ENCODE results near the gene LMBR1L. TPM values are rescaled to one million over a fixed set of nuclear protein-coding genes. Genes with fewer than 3 reads are reported as not detected.

The LMBR1L gene
- total RNA-seq, 1 experiment from 2014 or later: 55.1 TPM

GRCh38 chr12:49091056-49091835 lies 19.4 kb downstream of the LMBR1L start:
- H3K27ac ChIP-seq (ENCODE audit: insufficient read length, low read depth, low read length): no peak overlapping the region
- peaks cover 18% of the 10 kb centered on the region for H3K23me2 ChIP-seq (ENCODE audit: insufficient read length, low read depth, low read length, poor library complexity, severe bottlenecking)
- H2AFZ ChIP-seq (ENCODE audit: low read length): no peak overlapping the region
- peak; percentile 47 for DNase-seq
- no peaks in the 10 kb centered on the region for H3K9me3 ChIP-seq (ENCODE audit: control insufficient read depth, low read depth, low read length)
- H3K27me3 ChIP-seq (ENCODE audit: insufficient read depth, low read length): peaks cover 72% of the 10 kb centered on the region
- TF ChIP-seq CTCF (conservative IDR thresholded peaks at IDR 0.05): no peak
- no peak overlapping the region for H2BK15ac ChIP-seq (ENCODE audit: low read depth, low read length)
- no peaks in the 10 kb centered on the region for H3K4me1 ChIP-seq (ENCODE audit: insufficient read depth, low read length)
- no peak overlapping the region for H3T11ph ChIP-seq (ENCODE audit: low read length)
- H3K14ac ChIP-seq (ENCODE audit: insufficient read depth, low read length): no peak overlapping the region
- Mint-ChIP-seq H3K4me3 (peak overlapping the region in 1 of 2 experiments; percentile 77; a peak in 3 of 5 replicates), H3K27me3 (ENCODE audit: low read depth) (peaks cover 97% of the 10 kb centered on the region), H3K4me1 (peaks cover 36 to 61% of the 10 kb centered on the region in 2 experiments), H3K27ac (no peak overlapping the region), H3K36me3 (ENCODE audit: insufficient read depth in 1 of 3, low read depth in 3 of 3) (peaks cover 0 to 2% (median 0%) of the 10 kb centered on the region in 3 experiments; a peak in 2 of 7 replicates), H3K9me3 (no peaks in the 10 kb centered on the region; a peak in 1 of 5 replicates)
- peak overlapping the region; percentile 37 for H3K18ac ChIP-seq (ENCODE audit: insufficient read length, low read depth, low read length)
- no peak overlapping the region for H2BK20ac ChIP-seq (ENCODE audit: low read depth, low read length, poor library complexity, severe bottlenecking)
- peaks cover 8% of the 10 kb centered on the region for H4K20me1 ChIP-seq (ENCODE audit: control insufficient read depth, insufficient read depth, insufficient read length)
- no peak overlapping the region for H4K8ac ChIP-seq (replicated peaks; ENCODE audit: insufficient read length, low read depth, low read length)
- H2BK12ac ChIP-seq (ENCODE audit: insufficient read length, low read depth, low read length): no peak overlapping the region
- H2BK5ac ChIP-seq (ENCODE audit: insufficient read length, low read length): no peak overlapping the region
- H2AK5ac ChIP-seq (ENCODE audit: insufficient read length, low read length): no peak overlapping the region
- no peaks in the 10 kb centered on the region for H3K79me1 ChIP-seq (ENCODE audit: insufficient read depth, low read depth, low read length, poor library complexity, severe bottlenecking)
- no peak overlapping the region for H3K9ac ChIP-seq (ENCODE audit: extremely low read depth, insufficient read length, low read length)
- H2BK120ac ChIP-seq (ENCODE audit: low read depth, low read length, poor library complexity, severe bottlenecking): no peak overlapping the region
- WGBS (ENCODE audit: extremely low coverage, insufficient read length, low lambda C conversion rate): no CpG with 5 or more reads among the region's 41 CpGs
- H4K5ac ChIP-seq (ENCODE audit: insufficient read length, low read depth, low read length): no peak overlapping the region
- H4K91ac ChIP-seq (ENCODE audit: insufficient read length, low read depth, low read length): no peak overlapping the region
- H3K23ac ChIP-seq (ENCODE audit: insufficient read length, low read depth, low read length): no peak overlapping the region
- H3K4ac ChIP-seq (ENCODE audit: low read depth, low read length): no peak overlapping the region
- no peak overlapping the region for H3K56ac ChIP-seq (ENCODE audit: insufficient read length, low read depth, low read length)
- H3K4me2 ChIP-seq (ENCODE audit: insufficient read depth, insufficient read length, low read length): peak overlapping the region; percentile 27
- H3K79me2 ChIP-seq (ENCODE audit: insufficient read depth, low read length): no peaks in the 10 kb centered on the region

Measured in H9 (cell line).